Measurements from ENCODE around the gene ABCA2.
A peak's percentile ranks its signal among the peaks of the same experiment; 100 is the strongest.

ABCA2 gene

DNA sequence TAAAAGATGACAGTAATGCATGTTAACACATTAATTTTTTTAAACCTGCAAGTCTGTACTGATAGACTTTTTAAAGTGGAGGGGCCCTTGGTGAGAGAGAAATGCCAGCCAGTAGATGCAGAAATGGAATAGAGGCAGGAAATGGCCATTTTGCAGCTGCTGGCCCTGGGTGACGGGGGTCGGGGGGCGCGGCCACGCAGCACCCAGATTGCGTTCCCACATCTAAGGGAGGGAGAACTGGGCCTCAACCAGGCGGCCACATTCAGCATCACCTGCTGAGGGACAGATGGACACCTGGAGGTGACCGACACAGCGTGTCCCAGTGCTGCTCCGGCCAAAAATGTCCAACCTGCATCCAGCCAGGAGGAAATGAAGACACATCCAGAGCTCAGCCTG lies 25.4 kb downstream of the ABCA2 start:
- no peak overlapping the region for H3K27ac Mint-ChIP-seq
- H3K9me3 Mint-ChIP-seq, result no peaks in the 10 kb centered on the region
- no peaks in the 10 kb centered on the region for H3K36me3 Mint-ChIP-seq (ENCODE audit: low read depth)
- H3K4me1 Mint-ChIP-seq, result peaks cover 3% of the 10 kb centered on the region
- TF ChIP-seq, protein P1, sequence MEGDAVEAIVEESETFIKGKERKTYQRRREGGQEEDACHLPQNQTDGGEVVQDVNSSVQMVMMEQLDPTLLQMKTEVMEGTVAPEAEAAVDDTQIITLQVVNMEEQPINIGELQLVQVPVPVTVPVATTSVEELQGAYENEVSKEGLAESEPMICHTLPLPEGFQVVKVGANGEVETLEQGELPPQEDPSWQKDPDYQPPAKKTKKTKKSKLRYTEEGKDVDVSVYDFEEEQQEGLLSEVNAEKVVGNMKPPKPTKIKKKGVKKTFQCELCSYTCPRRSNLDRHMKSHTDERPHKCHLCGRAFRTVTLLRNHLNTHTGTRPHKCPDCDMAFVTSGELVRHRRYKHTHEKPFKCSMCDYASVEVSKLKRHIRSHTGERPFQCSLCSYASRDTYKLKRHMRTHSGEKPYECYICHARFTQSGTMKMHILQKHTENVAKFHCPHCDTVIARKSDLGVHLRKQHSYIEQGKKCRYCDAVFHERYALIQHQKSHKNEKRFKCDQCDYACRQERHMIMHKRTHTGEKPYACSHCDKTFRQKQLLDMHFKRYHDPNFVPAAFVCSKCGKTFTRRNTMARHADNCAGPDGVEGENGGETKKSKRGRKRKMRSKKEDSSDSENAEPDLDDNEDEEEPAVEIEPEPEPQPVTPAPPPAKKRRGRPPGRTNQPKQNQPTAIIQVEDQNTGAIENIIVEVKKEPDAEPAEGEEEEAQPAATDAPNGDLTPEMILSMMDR (IDR thresholded peaks at IDR 0.05; ENCODE audit: unreplicated experiment in 3 of 3), result no peak
- H3K27me3 Mint-ChIP-seq (ENCODE audit: low read depth), result peaks cover 5% of the 10 kb centered on the region
- H3K4me3 Mint-ChIP-seq, result no peak overlapping the region

DNA sequence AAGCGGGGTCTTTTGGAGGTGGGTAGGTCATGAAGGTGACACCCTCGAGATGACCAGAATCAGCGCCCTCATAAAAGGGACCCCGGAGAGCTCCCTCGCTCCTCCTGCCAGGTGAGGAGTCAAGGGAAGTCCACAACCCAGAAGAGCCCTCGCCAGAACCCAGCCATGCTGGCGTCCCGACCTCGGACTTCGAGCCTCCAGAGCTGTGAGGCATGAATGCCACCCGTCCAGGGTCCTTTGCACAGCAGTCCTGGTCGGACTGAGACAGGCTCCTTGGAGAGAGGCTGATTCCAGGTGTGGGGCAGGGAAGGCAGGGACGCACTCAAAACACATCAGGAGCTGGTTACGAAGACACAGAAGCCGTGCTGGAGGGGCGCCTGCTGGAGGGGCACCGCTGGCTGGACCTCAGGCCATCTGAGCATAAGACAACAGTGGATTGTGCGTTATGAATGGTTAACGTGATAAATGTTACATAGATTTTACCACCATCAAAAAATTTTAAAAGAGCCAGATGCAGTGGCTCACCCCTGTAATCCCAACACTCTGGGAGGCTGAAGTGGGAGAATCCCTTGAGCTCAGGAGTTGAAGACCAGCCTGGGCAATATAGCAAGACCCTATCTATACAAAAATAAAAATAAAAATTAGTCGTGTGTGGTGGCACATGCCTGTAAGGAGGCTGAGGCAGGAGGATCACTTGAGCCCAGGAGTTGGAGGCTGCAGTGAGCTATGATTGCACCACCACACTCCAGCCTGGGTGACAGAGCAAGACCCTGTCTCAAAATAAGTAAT lies 26.0 kb downstream of the ABCA2 start:
- no peaks in the 10 kb centered on the region for H3K9me3 Mint-ChIP-seq
- no peaks in the 10 kb centered on the region for H3K36me3 Mint-ChIP-seq (ENCODE audit: low read depth)
- no peak overlapping the region for H3K4me3 Mint-ChIP-seq
- H3K4me1 Mint-ChIP-seq, result peaks cover 5% of the 10 kb centered on the region
- peaks cover 5% of the 10 kb centered on the region for H3K27me3 Mint-ChIP-seq (ENCODE audit: low read depth)
- TF ChIP-seq, protein P1 (IDR thresholded peaks at IDR 0.05; ENCODE audit: unreplicated experiment in 3 of 3), result no peak
- H3K27ac Mint-ChIP-seq, result no peak overlapping the region

DNA sequence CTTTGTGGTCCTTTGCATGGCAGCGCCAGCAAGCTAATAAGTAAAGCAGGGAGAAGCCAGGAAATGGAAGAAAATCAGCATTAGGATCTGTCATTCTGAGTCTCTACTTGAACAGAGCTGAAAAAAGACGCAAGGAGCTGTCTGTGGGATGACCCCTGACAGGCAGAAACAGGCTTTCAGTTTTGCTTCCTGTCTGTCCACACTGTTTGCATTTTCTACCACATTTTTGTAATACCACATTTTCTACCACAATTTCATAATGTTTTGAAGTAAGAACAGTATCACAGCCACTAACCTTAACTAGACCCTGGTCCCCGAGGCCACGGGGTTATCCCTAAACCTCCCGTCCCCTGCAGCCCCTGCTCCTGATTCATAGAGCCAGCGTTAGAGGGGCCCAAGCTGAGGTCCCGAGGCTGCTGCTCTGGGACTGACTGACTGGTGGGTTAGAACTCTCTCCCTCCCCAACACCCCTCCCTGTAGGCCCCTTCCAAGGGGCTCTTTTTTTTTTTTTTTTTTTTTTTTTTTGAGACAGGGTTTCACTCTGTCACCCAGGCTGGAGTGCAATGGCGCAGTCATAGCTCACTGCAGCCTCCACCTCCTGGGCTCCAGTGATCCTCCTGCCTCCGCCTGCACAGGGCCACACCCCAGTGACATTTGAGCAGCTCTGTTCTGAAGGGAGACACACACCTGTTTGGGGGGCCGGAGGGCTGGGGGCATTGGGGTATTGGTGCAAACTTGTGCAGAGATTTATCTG lies 27.7 kb downstream of the ABCA2 start:
- Mint-ChIP-seq H3K27ac (peak overlapping the region in 2 of 3 experiments; percentile 6 to 33), H3K36me3 (ENCODE audit: low read depth) (no peaks in the 10 kb centered on the region), H3K4me3 (no peak overlapping the region), H3K27me3 (ENCODE audit: low read depth) (peaks cover 5% of the 10 kb centered on the region), H3K4me1 (peaks cover 5% of the 10 kb centered on the region), H3K9me3 (no peaks in the 10 kb centered on the region)
- TF ChIP-seq, protein P1 (IDR thresholded peaks at IDR 0.05; ENCODE audit: unreplicated experiment in 3 of 3), result no peak

DNA sequence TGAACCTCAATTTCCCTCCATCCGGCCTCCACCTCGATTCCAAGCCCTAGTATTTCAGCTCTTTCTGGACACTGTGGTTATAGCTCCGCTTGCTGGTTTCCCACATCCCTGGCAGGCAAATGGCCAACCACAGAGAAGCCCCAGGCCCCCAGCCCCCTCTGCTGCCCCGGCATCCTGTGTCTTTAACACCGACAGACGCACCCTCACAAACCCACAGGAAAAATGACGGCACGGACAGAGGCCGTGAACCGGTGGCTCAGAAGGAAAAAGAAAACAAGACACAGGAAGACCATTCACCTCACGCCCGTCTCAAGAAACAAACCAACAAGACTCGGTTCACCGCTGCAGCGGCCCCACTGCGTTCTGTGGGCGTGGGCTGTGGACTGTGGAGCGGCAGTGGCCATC lies 30.2 kb downstream of the ABCA2 start:
- Mint-ChIP-seq H3K27me3 (ENCODE audit: low read depth) (peaks cover 5% of the 10 kb centered on the region), H3K4me1 (peaks cover 5% of the 10 kb centered on the region), H3K4me3 (peak overlapping the region; percentile 60 to 68 (median 65)), H3K9me3 (no peaks in the 10 kb centered on the region), H3K27ac (peak overlapping the region in 1 of 3 experiments; percentile 62), H3K36me3 (ENCODE audit: low read depth) (no peaks in the 10 kb centered on the region)
- TF ChIP-seq, protein P1 (IDR thresholded peaks at IDR 0.05; ENCODE audit: unreplicated experiment in 3 of 3), result no peak

DNA sequence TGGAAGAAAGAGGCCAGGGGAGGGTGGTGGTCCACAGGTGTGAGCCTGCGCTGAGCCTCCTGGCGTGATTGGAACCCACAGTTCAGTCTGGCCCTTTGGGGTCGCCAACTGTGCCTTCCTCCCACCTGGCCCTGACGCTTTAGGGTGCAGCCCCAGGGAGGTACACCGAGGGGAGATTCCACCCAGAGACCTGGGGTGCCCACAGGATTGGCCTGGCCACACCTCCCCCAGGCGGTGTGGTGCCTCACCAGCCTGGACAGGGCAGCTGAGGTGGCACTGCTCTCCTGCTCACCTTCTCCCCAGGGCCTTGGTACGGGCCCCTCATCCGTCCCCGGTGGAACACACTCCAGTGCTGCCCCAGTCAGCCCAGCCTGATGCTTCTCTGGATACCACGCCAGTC lies 30.7 kb downstream of the ABCA2 start:
- H3K4me3 Mint-ChIP-seq, result peak overlapping the region; percentile 60 to 68 (median 65)
- no peaks in the 10 kb centered on the region for H3K9me3 Mint-ChIP-seq
- TF ChIP-seq, protein P1 (IDR thresholded peaks at IDR 0.05; ENCODE audit: unreplicated experiment in 3 of 3), result no peak
- peaks cover 5% of the 10 kb centered on the region for H3K4me1 Mint-ChIP-seq
- peaks cover 5% of the 10 kb centered on the region for H3K27me3 Mint-ChIP-seq (ENCODE audit: low read depth)
- H3K27ac Mint-ChIP-seq, result peak overlapping the region in 1 of 3 experiments; percentile 62
- no peaks in the 10 kb centered on the region for H3K36me3 Mint-ChIP-seq (ENCODE audit: low read depth)

Measured in nephron (organoid).